HG02938 (cell line): Measurements from ENCODE around the gene CUX1.
"Not testable (repeated sequence)": the region's sequence is repeated elsewhere in the genome, so short reads cannot be mapped to it uniquely, and the experiment has no call there.

Experiments
- ATAC-seq: cut with Tn5 transposase; IDR thresholded peaks from one replicate; pipeline ENCODE4 v1.9.1; 2021; ENCODE audit warnings: mild to moderate bottlenecking, moderate library complexity; ENCODE audit not compliant: unreplicated experiment

Gene CUX1

GRCh38 chr7:102287981-102288278 is 470.5 kb downstream of the CUX1 start:
- ATAC-seq, result no peak

DNA sequence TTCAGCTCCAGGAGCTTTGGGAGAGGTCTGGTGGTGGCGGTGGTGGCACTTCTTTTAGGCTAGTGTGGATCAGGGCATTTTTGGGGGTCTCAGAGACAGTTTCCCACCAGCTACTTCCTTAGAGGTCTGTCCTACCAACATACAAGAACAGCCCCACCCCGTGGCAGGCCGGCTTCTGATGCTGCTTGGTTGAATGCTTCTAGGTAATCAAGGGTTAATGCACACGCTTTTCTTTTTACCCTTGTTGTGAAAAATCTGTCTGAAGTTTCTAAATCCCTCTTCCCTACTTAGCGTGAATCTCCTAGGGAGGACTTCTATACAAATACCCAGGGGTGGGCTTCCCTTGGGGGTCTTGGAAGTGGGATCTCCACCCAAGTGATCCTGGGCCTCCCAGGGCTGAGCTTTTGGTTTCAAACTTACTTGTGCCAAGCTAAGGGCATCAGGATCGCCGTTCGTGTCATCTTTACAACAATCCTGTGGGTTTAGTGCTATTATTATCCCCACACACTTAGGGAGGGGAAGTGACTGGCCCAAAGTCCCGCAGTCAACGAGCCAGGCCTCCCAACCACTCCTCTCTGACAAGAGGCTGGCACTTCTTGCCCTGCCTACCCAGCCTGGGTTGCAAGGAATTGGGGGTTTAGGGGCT is 471.0 kb downstream of the CUX1 start:
- no peak for ATAC-seq

- ATAC-seq, result no peak
These were observed 471.6 kb downstream of the CUX1 start for GRCh38 chr7:102289057-102289456.

- peak; percentile 47 for ATAC-seq
These were observed 473.9 kb downstream of the CUX1 start for GRCh38 chr7:102291056-102291915.

GRCh38 chr7:102291916-102292267 is 474.5 kb downstream of the CUX1 start:
- no peak for ATAC-seq

DNA sequence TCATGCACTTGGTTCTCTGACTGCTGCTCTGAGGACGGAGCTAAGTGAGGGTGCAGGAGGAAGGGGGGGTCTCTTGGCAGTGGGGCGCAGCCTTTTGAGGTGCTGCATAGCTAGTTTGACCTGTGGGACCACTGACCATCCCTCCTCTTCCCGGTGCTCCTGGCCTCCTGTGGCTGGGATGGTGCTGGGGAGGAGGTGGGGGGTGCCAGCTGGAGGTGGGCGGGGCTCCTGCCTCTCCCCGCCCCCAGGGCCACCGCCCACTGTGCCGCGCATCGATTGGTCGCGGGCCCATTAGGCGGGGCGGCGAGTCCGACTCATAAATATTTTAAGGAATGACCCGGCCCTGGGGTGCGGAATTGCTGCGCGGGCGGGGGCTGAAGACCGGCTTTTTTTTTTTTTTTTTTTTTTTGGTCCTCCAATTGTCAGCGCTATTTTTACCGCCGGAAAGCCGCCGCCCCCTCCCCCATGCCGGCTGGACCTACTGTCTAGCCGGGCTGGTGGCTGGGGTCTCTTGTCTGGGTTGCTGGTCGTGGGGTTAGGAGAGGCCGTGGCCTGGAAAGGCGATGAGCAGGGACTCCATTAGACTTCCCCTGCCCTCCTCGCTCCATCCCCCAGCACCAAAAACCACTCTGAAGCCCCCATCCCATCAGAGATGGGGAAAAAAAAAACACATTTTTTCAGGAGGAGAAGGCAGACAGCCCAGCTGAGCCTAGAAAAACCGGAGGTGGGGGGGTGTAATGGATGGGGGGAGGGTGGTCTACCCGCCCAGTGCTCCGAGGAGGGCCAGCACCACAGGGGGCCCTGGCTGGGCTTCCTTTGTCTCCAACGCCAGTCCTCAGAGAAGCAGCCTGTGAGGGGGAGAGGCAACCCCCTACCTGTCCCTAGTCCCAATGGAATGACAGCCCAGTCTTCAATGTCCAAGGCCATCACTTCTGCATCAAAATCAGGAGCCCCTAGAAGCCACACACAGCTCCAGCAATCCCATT is 475.7 kb downstream of the CUX1 start:
- ATAC-seq, result no peak

- ATAC-seq, result no peak
These were observed 477.2 kb downstream of the CUX1 start for GRCh38 chr7:102294589-102294988.

DNA sequence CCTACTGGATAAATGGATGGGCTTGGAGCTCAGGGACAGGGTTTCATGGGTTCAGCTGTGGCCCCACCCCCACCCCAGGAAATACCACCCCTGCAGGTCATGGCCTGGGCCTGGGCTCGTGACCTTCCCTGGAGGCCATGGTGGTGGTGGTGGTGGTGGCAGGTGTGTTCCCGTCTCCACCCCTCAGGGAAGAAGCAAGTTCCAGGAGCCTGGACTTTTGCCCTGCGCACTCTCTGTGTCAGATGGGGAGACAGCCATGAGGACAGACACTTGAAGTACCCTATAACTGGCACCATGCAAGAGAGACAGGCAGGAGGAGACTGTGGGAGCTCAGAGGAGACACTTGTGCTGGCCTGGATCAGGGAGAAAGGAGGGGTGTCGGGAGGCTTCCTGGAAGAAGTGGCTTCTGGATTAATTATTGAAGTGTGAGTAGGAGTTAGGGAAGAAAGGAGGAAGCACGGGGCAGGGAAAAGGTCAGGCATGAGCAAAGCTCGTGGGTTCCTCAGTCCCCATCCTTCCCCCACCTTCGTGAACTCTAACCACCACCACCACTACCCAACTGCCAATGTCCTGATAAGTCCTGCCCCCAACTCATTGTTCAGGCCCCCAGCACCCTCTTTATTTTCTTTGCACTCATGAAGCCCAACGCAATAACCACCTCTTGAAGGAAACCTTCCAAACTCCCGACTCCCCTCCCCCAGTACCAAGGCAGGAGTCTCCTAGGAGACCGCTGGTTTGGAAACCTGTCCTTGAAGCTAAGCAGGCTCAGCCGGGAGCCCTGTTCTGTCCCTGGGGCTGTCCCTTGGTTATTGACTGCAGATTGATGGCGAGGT is 478.1 kb downstream of the CUX1 start:
- ATAC-seq, result no peak

DNA sequence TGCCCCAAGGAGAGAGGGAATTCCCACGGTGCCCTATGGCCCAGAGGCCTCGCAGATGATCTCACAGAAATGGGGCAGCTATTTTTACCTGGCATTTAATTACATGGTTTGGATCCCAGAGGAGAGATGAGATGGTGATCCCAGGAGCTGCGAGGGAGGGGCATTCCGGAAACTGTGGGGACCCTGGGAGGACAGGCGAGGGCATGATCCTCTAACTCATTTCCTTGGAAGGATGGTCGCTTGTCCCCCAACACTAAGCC is 478.7 kb downstream of the CUX1 start:
- ATAC-seq, result no peak

GRCh38 chr7:102296514-102296913 is 479.1 kb downstream of the CUX1 start:
- no peak for ATAC-seq

GRCh38 chr7:102297487-102298218 is 480.2 kb downstream of the CUX1 start:
- ATAC-seq, result no peak

- ATAC-seq, result no peak
These were observed 483.3 kb downstream of the CUX1 start for GRCh38 chr7:102300643-102301221.

DNA sequence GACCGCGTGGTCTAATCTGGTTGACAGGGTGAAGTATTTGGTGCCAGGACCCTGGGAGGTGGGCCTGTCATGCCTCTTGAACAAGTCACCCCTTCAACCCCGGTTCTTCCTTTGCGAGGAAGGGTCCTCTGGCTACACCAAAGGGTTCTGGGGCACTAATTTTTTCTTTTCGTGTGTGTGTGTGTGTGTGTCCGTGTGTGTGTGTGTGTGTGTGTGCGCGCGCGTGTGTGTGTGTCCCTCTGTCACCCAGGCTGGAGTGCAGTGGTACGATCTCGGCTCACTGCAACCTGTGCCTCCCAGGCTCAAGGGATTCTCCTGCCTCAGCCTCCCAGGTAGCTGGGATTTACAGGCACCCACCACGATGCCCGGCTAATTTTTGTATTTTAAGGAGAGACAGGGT is 483.9 kb downstream of the CUX1 start:
- not testable (repeated sequence) for ATAC-seq

DNA sequence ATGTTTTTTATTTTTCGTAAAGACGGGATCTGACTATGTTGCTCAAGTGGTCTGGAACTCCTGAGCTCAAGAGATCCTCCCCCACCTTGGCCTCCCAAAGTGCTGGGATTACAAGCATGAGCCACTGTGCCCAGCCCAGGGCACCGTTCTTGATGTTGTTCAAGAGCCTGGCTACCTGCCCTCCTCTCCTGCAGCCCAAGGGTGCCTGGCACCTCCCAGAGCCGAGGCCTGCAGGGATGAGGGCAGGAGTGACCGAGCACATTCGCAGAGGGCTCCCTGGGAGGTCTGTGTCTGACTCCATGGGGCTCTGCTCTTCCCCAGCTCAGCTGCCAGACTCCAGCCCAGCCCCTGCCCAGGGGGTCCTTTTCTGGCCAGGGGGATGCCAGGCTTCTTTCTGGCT is 484.6 kb downstream of the CUX1 start:
- no peak for ATAC-seq

DNA sequence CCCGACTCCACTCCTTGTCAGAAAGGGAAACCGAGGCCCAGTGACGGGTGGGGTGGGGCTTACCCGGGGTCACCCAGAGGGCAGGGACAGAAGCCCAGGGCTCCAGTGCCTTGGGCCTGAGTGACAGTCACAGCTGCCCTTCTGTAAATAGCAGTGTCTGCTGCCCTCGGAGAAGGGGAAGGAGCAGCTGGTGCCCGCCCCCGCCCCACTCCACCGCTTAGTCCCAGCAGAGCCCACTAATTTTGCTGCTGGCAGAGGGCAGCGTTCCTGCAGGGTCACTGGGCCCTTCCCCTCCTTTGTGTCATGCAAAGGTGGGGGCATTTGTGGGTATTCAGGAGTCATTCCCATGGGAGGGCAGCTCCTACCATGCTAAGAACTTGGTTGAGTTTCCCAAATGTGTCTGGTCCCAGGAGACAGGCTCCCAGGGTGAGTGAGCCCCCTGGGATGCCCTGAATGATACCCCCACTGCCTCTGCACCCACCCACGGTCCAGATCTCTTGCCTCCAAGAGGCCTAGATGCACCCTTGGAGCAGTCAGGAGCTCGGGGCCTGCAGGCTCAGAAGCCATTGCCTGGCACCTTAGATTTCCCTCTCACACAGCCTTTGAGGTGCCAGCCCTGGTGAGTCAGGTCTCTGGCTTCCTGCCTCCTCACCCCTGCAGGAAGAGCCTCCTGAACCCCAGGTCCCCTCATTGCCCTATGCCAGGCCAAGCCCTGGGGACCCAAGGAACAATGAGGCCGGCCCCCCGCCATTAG is 486.4 kb downstream of the CUX1 start:
- ATAC-seq, result no peak

DNA sequence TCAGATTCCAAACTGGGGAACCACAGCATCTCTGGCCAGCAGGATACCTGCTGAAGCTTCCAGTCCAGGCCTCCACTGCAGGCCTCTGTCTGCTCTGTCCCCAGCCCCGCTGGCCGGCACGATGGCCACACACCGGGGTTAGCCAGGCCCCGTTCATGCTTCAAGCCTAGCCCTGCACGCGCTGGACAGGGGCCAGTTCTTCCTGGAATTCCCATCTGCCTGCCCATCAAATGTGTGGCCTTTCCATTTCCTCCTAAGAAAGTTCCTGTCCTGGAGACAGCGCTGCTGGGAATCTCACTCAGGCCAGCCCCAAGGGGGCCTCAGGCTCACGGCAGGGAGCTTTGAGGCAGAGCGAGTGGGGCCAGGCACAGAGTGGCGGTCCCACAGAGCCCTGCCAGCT is 487.2 kb downstream of the CUX1 start:
- no peak for ATAC-seq

DNA sequence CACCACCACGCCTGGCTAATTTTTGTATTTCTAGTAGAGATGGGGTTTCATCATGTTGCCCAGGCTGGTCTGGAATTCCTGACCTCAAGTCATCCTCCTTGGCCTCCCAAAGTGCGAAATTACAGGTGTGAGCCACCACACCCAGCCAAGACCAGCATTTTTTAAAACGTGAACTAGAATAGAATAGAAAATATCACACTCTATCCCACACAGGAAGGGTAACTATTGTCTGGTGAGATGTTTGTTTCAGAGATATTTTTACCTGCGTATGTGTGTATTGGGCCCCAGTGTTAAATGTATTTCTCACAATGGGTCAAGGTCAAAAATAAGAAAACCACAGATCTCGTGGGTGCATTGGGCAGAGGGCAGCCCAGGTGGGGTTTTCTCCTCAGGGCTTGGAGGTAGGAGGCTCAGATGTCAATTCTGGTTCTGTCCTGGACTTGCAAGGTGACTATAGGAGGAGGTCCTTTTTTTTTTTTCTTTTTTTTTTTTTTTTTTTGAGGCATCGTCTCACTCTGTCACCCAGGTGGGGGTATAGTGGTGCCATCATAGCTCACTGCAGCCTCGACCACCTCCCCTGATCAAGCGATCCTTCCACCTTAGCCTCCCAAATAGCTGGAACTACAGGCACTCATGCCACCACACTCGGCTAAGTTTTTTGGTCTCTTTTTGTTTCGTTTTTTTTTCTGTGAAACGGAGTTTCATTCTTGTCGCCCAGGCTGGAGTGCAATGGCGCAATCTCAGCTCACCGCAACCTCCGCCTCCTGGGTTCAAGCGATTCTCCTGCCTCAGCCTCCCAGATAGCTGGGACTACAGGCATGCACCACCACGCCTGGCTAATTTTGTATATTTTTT is 488.2 kb downstream of the CUX1 start:
- peak; percentile 47 for ATAC-seq
